Astrocyte (in vitro differentiated cells and primary cell): ENCODE data around the gene MAPKBP1. TPM values are rescaled to one million over a fixed set of nuclear protein-coding genes. Genes with fewer than 3 reads are reported as not detected.

Source experiments
- DNase-seq: peaks from one replicate; pipeline ENCODE4 v3.0.0-alpha.2; 2010; ENCODE audit warnings: low read depth
- FAIRE-seq: peaks from 2 replicates; lab custom pipeline; 2011; peaks lifted over from hg19 to GRCh38; lab: Jason Lieb, UNC
- H2AFZ ChIP-seq: 2 replicates; pipeline ENCODE4 v1.6.0; 2012; ENCODE audit warnings: low read depth, low read length, inconsistent platforms
- H3K27ac ChIP-seq: 2 replicates; pipeline ENCODE4 v1.5.1; 2011; ENCODE audit warnings: low read depth, low read length, inconsistent platforms
- H3K27me3 ChIP-seq: 2 replicates; pipeline ENCODE4 v1.6.0; 2011; ENCODE audit warnings: low read length, inconsistent platforms; ENCODE audit not compliant: insufficient read depth
- H3K36me3 ChIP-seq: 2 replicates; pipeline ENCODE4 v1.5.1; 2011; ENCODE audit warnings: low read length, inconsistent platforms; ENCODE audit not compliant: insufficient read depth
- H3K4me1 ChIP-seq: 2 replicates; pipeline ENCODE4 v1.5.1; 2011; ENCODE audit warnings: low read length, inconsistent platforms; ENCODE audit not compliant: insufficient read depth
- H3K4me2 ChIP-seq: 2 replicates; pipeline ENCODE4 v1.6.0; 2012; ENCODE audit warnings: low read length, inconsistent platforms
- H3K4me3 ChIP-seq: 2 replicates; pipeline ENCODE4 v1.5.1; 2011; ENCODE audit warnings: low read depth, mild to moderate bottlenecking, low read length, inconsistent platforms; ENCODE audit not compliant: insufficient read depth
- H3K79me2 ChIP-seq: 2 replicates; pipeline ENCODE4 v1.6.0; 2012; ENCODE audit warnings: mild to moderate bottlenecking, low read length, inconsistent platforms; ENCODE audit not compliant: insufficient read depth
- H3K9ac ChIP-seq: 2 replicates; pipeline ENCODE4 v1.6.0; 2012; ENCODE audit warnings: mild to moderate bottlenecking, low read length, inconsistent platforms
- H3K9me3 ChIP-seq: 2 replicates; pipeline ENCODE4 v1.5.1; 2012; ENCODE audit warnings: low read depth, mild to moderate bottlenecking, low read length, inconsistent platforms; ENCODE audit not compliant: insufficient read depth
- H4K20me1 ChIP-seq: 2 replicates; pipeline ENCODE4 v1.6.0; 2012; ENCODE audit warnings: low read length, inconsistent platforms; ENCODE audit not compliant: insufficient read depth
- H3K27ac Mint-ChIP-seq: one replicate; pipeline ENCODE4 v1.8.0; 2021; ENCODE audit warnings: mild to moderate bottlenecking, mixed read lengths; ENCODE audit not compliant: unreplicated experiment
- H3K27me3 Mint-ChIP-seq: one replicate; pipeline ENCODE4 v1.8.0; 2021; ENCODE audit warnings: low read depth, mixed read lengths; ENCODE audit not compliant: unreplicated experiment
- H3K36me3 Mint-ChIP-seq: one replicate; pipeline ENCODE4 v1.8.0; 2021; ENCODE audit warnings: low read depth, mixed read lengths; ENCODE audit not compliant: unreplicated experiment
- H3K4me1 Mint-ChIP-seq: one replicate; pipeline ENCODE4 v1.8.0; 2021; ENCODE audit warnings: low read depth, mixed read lengths; ENCODE audit not compliant: unreplicated experiment
- H3K4me3 Mint-ChIP-seq: one replicate; pipeline ENCODE4 v1.8.0; 2021; ENCODE audit warnings: mild to moderate bottlenecking, moderate library complexity, mixed read lengths; ENCODE audit not compliant: unreplicated experiment
- H3K9me3 Mint-ChIP-seq: one replicate; pipeline ENCODE4 v1.8.0; 2021; ENCODE audit warnings: mild to moderate bottlenecking, mixed read lengths; ENCODE audit not compliant: unreplicated experiment
- EZH2 ChIP-seq: IDR thresholded peaks from 2 replicates; pipeline ENCODE4 v1.6.1; 2012; ENCODE audit warnings: mild to moderate bottlenecking, low read length, inconsistent platforms; ENCODE audit not compliant: insufficient read depth
- total RNA-seq: library from RNA; stranded (reverse); gene quantifications from 2 replicates; pipeline ENCODE4 v1.2.1, GENCODE V29; 2021
- TF ChIP-seq, protein P1 (sequence below): IDR thresholded peaks from 2 replicates; pipeline ENCODE4 v1.5.1; 2011; ENCODE audit warnings: low read depth, mild to moderate bottlenecking, inconsistent platforms, low read length, moderate library complexity; ENCODE audit not compliant: insufficient read depth

The MAPKBP1 gene
- total RNA-seq, 1 donor from 2014 or later: 30.8 TPM

GRCh38 chr15:41839781-41840491, 65.7 kb downstream of the MAPKBP1 start:
- H3K4me1 ChIP-seq: no peaks in the 10 kb centered on the region
- H3K27me3 ChIP-seq: no peaks in the 10 kb centered on the region
- H3K27ac ChIP-seq: no peak overlapping the region
- H3K4me3 ChIP-seq: no peak overlapping the region
- no peaks in the 10 kb centered on the region for H3K9me3 ChIP-seq
- DNase-seq (no peak), FAIRE-seq (no peak)
- TF ChIP-seq, protein P1, sequence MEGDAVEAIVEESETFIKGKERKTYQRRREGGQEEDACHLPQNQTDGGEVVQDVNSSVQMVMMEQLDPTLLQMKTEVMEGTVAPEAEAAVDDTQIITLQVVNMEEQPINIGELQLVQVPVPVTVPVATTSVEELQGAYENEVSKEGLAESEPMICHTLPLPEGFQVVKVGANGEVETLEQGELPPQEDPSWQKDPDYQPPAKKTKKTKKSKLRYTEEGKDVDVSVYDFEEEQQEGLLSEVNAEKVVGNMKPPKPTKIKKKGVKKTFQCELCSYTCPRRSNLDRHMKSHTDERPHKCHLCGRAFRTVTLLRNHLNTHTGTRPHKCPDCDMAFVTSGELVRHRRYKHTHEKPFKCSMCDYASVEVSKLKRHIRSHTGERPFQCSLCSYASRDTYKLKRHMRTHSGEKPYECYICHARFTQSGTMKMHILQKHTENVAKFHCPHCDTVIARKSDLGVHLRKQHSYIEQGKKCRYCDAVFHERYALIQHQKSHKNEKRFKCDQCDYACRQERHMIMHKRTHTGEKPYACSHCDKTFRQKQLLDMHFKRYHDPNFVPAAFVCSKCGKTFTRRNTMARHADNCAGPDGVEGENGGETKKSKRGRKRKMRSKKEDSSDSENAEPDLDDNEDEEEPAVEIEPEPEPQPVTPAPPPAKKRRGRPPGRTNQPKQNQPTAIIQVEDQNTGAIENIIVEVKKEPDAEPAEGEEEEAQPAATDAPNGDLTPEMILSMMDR: no peak
- no peak for TF ChIP-seq EZH2
- H4K20me1 ChIP-seq: peaks cover 4% of the 10 kb centered on the region
- H3K36me3 ChIP-seq: no peaks in the 10 kb centered on the region
- H3K4me2 ChIP-seq: no peak overlapping the region
- H3K9me3 Mint-ChIP-seq: no peaks in the 10 kb centered on the region
- H3K27me3 Mint-ChIP-seq: no peaks in the 10 kb centered on the region
- H3K79me2 ChIP-seq: no peaks in the 10 kb centered on the region
- H3K9ac ChIP-seq: no peak overlapping the region
- peaks cover 10% of the 10 kb centered on the region for H3K36me3 Mint-ChIP-seq
- no peak overlapping the region for H3K27ac Mint-ChIP-seq
- H3K4me1 Mint-ChIP-seq: no peaks in the 10 kb centered on the region
- no peak overlapping the region for H3K4me3 Mint-ChIP-seq
- no peak overlapping the region for H2AFZ ChIP-seq

GRCh38 chr15:41840673-41841072, 66.4 kb downstream of the MAPKBP1 start:
- Histone ChIP-seq H2AFZ (no peak overlapping the region), H3K36me3 (no peaks in the 10 kb centered on the region), H3K27ac (no peak overlapping the region), H3K4me2 (no peak overlapping the region), H3K9me3 (no peaks in the 10 kb centered on the region), H3K4me3 (no peak overlapping the region), H3K4me1 (no peaks in the 10 kb centered on the region), H3K9ac (no peak overlapping the region), H3K79me2 (no peaks in the 10 kb centered on the region), H4K20me1 (no peaks in the 10 kb centered on the region), H3K27me3 (no peaks in the 10 kb centered on the region)
- DNase-seq (no peak), FAIRE-seq (no peak)
- H3K4me1 Mint-ChIP-seq: no peaks in the 10 kb centered on the region
- no peak for TF ChIP-seq EZH2
- TF ChIP-seq, protein P1: no peak
- H3K9me3 Mint-ChIP-seq: no peaks in the 10 kb centered on the region
- H3K4me3 Mint-ChIP-seq: no peak overlapping the region
- no peaks in the 10 kb centered on the region for H3K27me3 Mint-ChIP-seq
- H3K36me3 Mint-ChIP-seq: peaks cover 9% of the 10 kb centered on the region
- peak overlapping the region; percentile 41 for H3K27ac Mint-ChIP-seq

- Histone ChIP-seq H3K79me2 (no peaks in the 10 kb centered on the region), H3K4me2 (no peak overlapping the region), H3K9ac (no peak overlapping the region), H3K9me3 (no peaks in the 10 kb centered on the region), H3K36me3 (no peaks in the 10 kb centered on the region), H3K4me3 (no peak overlapping the region), H3K4me1 (no peaks in the 10 kb centered on the region), H3K27me3 (no peaks in the 10 kb centered on the region), H3K27ac (no peak overlapping the region), H2AFZ (no peak overlapping the region), H4K20me1 (no peaks in the 10 kb centered on the region)
- FAIRE-seq (no peak), DNase-seq (no peak)
- peak overlapping the region; percentile 41 for H3K27ac Mint-ChIP-seq
- no peak overlapping the region for H3K4me3 Mint-ChIP-seq
- no peaks in the 10 kb centered on the region for H3K27me3 Mint-ChIP-seq
- peaks cover 10% of the 10 kb centered on the region for H3K36me3 Mint-ChIP-seq
- TF ChIP-seq, protein P1: no peak
- no peak for TF ChIP-seq EZH2
- no peaks in the 10 kb centered on the region for H3K4me1 Mint-ChIP-seq
- H3K9me3 Mint-ChIP-seq: no peaks in the 10 kb centered on the region
Observed at GRCh38 chr15:41841131-41841530, 66.8 kb downstream of the MAPKBP1 start.
